ENCODE measurements around the gene UVRAG.

- TF ChIP-seq POLR2A (IDR thresholded peaks at IDR 0.05; ENCODE audit: low read depth, low read length) (no peak), POLR2AphosphoS5 (IDR thresholded peaks at IDR 0.05; ENCODE audit: low read depth, low read length) (no peak)
These were observed 35.0 kb upstream of the UVRAG start for GRCh38 chr11:75779960-75780359.

All from GM12891 (cell line).